Measurements from ENCODE around the gene MLXIP.
A peak's percentile ranks its signal among the peaks of the same experiment; 100 is the strongest.

Gene MLXIP

DNA sequence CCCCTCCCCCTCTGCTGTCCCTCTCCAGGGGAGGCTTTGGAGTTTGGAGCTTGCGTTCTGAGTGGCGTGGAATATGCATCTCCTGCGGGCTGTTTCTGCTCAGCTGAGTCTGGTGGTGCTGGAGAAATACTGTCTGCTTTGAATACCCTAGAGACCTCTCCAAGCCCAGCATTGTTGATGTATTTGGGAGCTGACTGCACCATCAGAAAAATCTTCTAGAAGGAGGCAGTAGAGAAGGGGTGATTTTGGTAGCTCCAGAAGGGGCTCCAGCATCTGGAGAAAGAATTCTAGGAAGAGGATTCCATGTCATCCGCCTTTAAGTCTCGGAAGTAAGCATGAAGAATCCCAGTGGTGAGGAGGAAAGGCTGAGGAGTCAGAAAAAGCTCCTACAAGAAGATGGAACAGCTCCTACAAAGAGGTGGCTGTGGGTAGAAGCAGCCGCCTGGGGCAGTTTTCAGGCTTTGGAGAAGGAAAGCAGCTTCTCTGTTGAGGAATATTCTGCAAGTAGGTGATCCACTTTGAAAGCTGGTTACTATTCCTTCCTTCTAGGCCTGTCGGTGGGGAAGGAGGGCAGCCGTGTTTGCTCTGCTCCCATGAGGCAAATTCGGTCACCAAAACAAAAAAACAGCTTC lies 9.7 kb downstream of the MLXIP start:
- no peaks in the 10 kb centered on the region for H3K9me3 ChIP-seq (ENCODE audit: control insufficient read depth in 1 of 2, low read length in 2 of 2)
- peak overlapping the region in 1 of 2 donors; percentile 18 for H3K4me3 ChIP-seq (ENCODE audit: low read depth in 1 of 2, low read length in 2 of 2)
- peak overlapping the region; percentile 2 for H3K27ac ChIP-seq (ENCODE audit: low read length)
- H3K4me1 ChIP-seq (ENCODE audit: control insufficient read depth in 1 of 2, insufficient read depth in 2 of 2, low read length in 2 of 2), result peaks cover 28 to 81% of the 10 kb centered on the region in 2 donors
- no peaks in the 10 kb centered on the region for H3K27me3 ChIP-seq (ENCODE audit: low read depth, low read length)
- H3K36me3 ChIP-seq (ENCODE audit: control insufficient read depth in 1 of 2, insufficient read depth in 2 of 2, low read length in 2 of 2), result peaks cover 3 to 14% of the 10 kb centered on the region in 2 donors

DNA sequence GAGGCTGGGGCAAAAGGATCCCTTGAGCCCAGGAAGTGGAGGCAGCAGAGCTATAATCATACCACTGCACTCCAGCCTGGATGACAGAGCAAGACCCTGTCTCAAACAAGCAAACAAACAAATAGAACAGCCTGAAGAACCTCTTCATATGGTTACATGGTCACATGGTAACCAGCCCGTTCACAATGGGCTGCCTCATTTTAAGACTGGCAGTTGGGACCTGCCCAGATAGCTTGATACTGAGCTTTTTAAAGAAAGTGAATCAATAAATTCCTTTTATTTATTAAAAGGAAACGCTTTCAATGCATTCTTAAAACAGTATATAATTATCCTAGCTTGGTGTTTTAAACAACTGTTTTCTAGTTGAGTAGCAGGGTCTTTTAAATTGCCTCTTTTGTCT lies 10.5 kb downstream of the MLXIP start:
- Histone ChIP-seq H3K36me3 (ENCODE audit: control insufficient read depth in 1 of 2, insufficient read depth in 2 of 2, low read length in 2 of 2) (peaks cover 3 to 8% of the 10 kb centered on the region in 2 donors), H3K27ac (ENCODE audit: low read length) (peak overlapping the region; percentile 43), H3K27me3 (ENCODE audit: low read depth, low read length) (no peaks in the 10 kb centered on the region), H3K4me1 (ENCODE audit: control insufficient read depth in 1 of 2, insufficient read depth in 2 of 2, low read length in 2 of 2) (peaks cover 28 to 74% of the 10 kb centered on the region in 2 donors), H3K9me3 (ENCODE audit: control insufficient read depth in 1 of 2, low read length in 2 of 2) (no peaks in the 10 kb centered on the region), H3K4me3 (ENCODE audit: low read depth in 1 of 2, low read length in 2 of 2) (no peak overlapping the region)

DNA sequence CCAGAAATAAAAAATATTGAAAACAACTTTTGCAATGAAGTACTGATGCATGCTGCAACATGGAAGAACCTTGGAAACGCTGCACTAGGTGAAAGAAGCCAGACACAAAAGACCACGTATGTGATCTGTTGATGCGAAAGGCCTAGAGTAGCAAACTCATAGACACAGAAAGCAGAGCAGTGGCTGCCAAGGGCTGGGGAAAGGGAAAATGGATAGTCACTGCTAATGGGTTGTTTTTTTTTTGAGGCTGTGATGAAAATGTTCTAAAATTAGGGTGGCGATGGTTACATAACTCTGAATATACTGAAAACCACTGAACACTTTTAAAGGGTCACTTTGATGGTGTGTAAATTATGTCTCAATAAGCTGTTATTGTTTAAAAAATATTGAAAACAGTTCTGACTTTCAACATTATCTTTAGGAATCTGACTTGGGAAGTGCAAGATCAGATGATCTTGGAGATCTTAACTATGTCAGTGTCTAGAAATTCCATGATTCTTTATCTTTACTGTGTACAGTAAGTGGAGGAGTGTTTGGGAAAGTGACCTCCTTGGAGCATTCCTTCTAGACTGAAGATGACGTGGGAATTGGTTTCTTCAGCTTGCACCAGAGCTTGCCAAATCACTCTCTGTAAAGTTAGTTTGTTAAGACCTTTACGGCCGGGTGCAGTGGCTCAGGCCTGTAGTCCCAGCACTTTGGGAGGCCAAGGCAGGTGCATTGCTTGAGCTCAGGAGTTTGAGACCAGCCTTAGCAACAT lies 12.4 kb downstream of the MLXIP start:
- H3K9me3 ChIP-seq (ENCODE audit: control insufficient read depth in 1 of 2, low read length in 2 of 2), result no peaks in the 10 kb centered on the region
- H3K36me3 ChIP-seq (ENCODE audit: control insufficient read depth in 1 of 2, insufficient read depth in 2 of 2, low read length in 2 of 2), result peaks cover 0 to 1% of the 10 kb centered on the region in 2 donors
- H3K4me3 ChIP-seq (ENCODE audit: low read depth in 1 of 2, low read length in 2 of 2), result peak overlapping the region in 1 of 2 donors; percentile 26
- H3K27ac ChIP-seq (ENCODE audit: low read length), result peak overlapping the region; percentile 83
- peaks cover 23 to 76% of the 10 kb centered on the region in 2 donors for H3K4me1 ChIP-seq (ENCODE audit: control insufficient read depth in 1 of 2, insufficient read depth in 2 of 2, low read length in 2 of 2)
- H3K27me3 ChIP-seq (ENCODE audit: low read depth, low read length), result no peaks in the 10 kb centered on the region

DNA sequence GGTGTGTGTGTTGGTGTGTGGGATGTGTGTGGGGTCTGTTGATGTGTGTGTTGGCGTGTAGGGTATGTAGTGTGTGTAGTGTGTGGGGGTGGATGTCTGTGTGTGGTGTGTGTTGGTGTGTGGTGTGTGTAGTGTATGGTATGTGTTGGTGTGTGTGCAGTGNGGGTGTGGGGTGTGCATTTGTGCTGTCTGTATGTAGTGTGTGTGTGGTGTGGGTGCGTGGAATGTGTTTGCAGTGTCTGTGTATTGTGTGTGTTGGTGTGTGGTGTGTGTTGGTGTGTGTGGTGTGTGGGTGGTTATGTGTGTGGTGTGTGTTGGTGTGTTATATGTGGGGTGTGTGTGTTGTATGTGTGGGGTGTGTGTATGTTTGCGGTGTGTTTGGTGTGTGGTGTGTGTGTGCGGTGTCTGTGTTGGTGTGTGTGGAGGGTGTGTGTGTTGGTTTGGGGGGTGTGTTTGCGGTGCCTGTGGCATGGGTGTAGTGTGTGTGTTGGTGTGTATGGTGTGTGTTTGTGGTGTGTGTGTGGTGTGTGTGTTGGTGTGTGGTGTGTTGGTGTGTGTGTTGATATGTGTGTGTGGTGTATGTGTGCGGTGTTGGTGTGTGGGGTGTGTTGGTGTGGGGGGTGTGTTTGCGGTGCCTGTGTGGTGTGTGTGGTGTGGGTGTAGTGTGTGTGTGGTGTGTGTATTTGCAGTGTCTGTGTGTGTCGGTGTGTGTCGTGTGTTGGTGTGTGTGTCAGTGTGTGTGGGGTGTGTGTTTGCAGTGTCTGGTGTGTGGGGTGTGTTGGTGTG lies 14.7 kb downstream of the MLXIP start:
- Histone ChIP-seq H3K4me3 (ENCODE audit: low read depth in 1 of 2, low read length in 2 of 2) (no peak overlapping the region), H3K27ac (ENCODE audit: low read length) (peak overlapping the region; percentile 50), H3K4me1 (ENCODE audit: control insufficient read depth in 1 of 2, insufficient read depth in 2 of 2, low read length in 2 of 2) (peaks cover 11 to 75% of the 10 kb centered on the region in 2 donors), H3K27me3 (ENCODE audit: low read depth, low read length) (no peaks in the 10 kb centered on the region), H3K36me3 (ENCODE audit: control insufficient read depth in 1 of 2, insufficient read depth in 2 of 2, low read length in 2 of 2) (no peaks in the 10 kb centered on the region), H3K9me3 (ENCODE audit: control insufficient read depth in 1 of 2, low read length in 2 of 2) (no peaks in the 10 kb centered on the region)

DNA sequence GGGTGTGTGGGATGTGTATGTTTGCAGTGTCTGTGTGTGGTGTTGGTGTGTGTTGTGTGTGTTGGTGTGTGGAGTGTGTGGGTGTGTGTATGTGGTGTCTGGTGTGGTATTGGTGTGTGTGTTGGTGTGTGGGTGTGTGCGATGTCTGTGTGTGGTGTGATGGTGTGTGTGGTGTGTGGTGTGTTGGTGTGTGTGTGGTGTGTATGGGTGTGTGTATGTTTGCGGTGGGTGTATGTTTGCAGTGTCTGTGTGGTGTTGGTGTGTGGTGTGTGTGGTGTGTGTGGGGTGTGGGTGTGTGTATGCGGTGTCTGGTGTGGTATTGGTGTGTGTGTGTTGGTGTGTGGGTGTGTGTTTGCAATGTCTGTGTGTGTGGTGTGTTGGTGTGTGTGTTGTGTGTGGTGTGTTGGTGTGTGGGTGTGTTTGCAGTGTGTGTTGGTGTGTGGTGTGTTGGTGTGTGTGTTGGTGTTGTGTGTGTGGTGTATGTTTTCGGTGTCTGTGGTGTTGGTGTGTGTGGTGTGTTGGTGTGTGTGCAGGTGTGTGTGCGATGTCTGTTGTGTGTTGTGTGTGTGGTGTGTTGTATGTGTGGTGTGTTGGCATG lies 15.7 kb downstream of the MLXIP start:
- Histone ChIP-seq H3K4me1 (ENCODE audit: control insufficient read depth in 1 of 2, insufficient read depth in 2 of 2, low read length in 2 of 2) (peaks cover 16 to 75% of the 10 kb centered on the region in 2 donors), H3K36me3 (ENCODE audit: control insufficient read depth in 1 of 2, insufficient read depth in 2 of 2, low read length in 2 of 2) (no peaks in the 10 kb centered on the region)

DNA sequence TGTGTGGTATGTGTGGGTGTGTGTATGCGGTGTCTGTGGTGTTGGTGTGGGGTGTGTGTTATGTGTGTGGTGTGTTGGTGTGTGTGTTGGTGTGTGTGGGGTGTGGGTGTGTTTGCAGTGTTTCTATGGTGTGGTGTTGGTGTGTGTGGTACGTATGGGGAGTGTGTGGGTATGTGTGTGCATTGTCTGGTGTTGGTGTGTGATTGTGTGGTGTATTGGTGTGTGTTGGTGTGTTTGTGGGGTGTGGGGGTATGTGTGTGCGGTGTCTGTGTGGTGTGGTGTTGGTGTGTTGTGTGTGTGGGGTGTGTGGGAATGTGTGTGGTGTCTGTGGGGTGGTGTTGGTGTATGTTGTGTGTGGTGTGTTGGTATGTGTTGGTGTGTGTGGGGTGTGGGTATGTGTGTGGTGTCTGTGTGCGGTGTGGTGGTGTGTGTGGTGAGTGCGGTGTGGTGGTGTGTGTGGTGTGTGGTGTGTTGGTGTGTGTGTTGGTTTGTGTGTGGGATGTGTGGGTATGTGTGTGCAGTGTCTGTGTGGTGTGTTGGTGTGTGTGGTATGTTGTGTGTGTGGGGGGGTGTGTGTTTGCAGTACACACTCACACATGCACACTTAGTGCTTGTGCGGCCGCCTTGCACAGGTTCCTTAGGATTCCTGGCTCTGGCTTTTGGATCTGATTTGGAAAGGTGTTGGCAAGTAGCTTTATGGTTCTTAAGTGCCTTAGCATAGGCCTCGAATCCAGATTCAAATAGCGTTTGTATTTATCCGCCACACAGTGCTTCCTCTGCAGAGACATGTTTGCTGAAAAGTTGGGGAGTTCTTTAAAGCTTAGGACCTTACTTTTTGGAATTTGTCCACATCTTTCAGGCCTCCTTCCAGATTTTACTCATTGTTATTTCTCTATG lies 16.4 kb downstream of the MLXIP start:
- Histone ChIP-seq H3K27me3 (ENCODE audit: low read depth, low read length) (no peaks in the 10 kb centered on the region), H3K4me3 (ENCODE audit: low read depth in 1 of 2, low read length in 2 of 2) (no peak overlapping the region), H3K9me3 (ENCODE audit: control insufficient read depth in 1 of 2, low read length in 2 of 2) (no peaks in the 10 kb centered on the region), H3K36me3 (ENCODE audit: control insufficient read depth in 1 of 2, insufficient read depth in 2 of 2, low read length in 2 of 2) (no peaks in the 10 kb centered on the region), H3K27ac (ENCODE audit: low read length) (no peak overlapping the region), H3K4me1 (ENCODE audit: control insufficient read depth in 1 of 2, insufficient read depth in 2 of 2, low read length in 2 of 2) (peaks cover 23 to 76% of the 10 kb centered on the region in 2 donors)

More for the DNA sequence above, 15.7 kb downstream of the MLXIP start:
- no peaks in the 10 kb centered on the region for H3K27me3 ChIP-seq (ENCODE audit: low read depth, low read length)
- H3K9me3 ChIP-seq (ENCODE audit: control insufficient read depth in 1 of 2, low read length in 2 of 2), result no peaks in the 10 kb centered on the region
- no peak overlapping the region for H3K4me3 ChIP-seq (ENCODE audit: low read depth in 1 of 2, low read length in 2 of 2)
- H3K27ac ChIP-seq (ENCODE audit: low read length), result no peak overlapping the region

DNA sequence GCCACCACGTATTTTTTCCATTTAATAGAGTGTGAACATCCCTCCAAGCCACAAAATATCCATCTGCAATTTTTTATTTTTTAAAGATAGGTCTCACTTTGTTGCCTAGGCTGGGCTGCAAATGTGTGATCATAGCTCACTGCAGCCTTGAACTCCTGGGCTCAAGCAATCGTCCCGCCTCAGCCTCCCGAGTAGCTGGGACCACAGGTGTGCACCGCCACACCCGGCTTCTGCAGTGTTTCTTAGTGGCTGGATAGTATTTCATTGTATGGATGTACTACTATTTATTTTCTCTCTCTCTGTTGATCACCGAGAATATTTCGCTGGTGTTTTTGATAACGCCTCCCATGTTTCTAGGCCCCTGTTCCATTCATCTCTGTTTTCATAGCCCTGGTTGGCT lies 17.5 kb downstream of the MLXIP start:
- Histone ChIP-seq H3K27ac (ENCODE audit: low read length) (peak overlapping the region; percentile 46), H3K4me1 (ENCODE audit: control insufficient read depth in 1 of 2, insufficient read depth in 2 of 2, low read length in 2 of 2) (peaks cover 29 to 78% of the 10 kb centered on the region in 2 donors), H3K27me3 (ENCODE audit: low read depth, low read length) (no peaks in the 10 kb centered on the region), H3K36me3 (ENCODE audit: control insufficient read depth in 1 of 2, insufficient read depth in 2 of 2, low read length in 2 of 2) (no peaks in the 10 kb centered on the region), H3K9me3 (ENCODE audit: control insufficient read depth in 1 of 2, low read length in 2 of 2) (no peaks in the 10 kb centered on the region), H3K4me3 (ENCODE audit: low read depth in 1 of 2, low read length in 2 of 2) (peak overlapping the region in 1 of 2 donors; percentile 43)

DNA sequence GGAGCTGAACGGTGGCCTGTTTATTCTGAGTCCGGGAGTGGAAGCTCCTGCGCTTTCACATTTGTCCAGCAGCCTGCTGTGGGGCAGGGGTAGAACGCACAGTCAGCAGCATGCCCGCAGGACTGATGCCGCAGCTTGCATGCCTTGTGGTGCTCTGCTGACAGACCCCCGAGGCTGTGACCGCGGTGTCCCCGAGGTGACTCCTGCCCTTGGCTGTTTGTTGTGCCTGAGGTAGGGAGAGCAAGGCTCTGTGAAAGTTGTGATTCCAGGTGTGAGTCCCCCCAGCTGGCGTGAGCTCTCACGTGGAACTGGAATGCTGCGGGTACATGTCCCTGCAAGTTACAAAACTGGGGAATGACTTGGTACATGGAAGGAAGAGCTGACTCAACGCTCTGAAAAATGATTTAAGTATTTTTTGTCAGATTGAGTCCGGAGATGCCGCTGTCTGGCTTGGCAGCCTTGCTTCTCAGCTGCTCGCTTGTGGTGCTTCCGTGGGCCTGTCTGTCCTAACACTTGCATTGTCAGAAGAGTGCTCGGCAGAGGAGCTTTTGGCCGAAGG lies 18.1 kb downstream of the MLXIP start:
- no peaks in the 10 kb centered on the region for H3K9me3 ChIP-seq (ENCODE audit: control insufficient read depth in 1 of 2, low read length in 2 of 2)
- peaks cover 31 to 74% of the 10 kb centered on the region in 2 donors for H3K4me1 ChIP-seq (ENCODE audit: control insufficient read depth in 1 of 2, insufficient read depth in 2 of 2, low read length in 2 of 2)
- peak overlapping the region; percentile 46 for H3K27ac ChIP-seq (ENCODE audit: low read length)
- H3K27me3 ChIP-seq (ENCODE audit: low read depth, low read length), result no peaks in the 10 kb centered on the region
- no peaks in the 10 kb centered on the region for H3K36me3 ChIP-seq (ENCODE audit: control insufficient read depth in 1 of 2, insufficient read depth in 2 of 2, low read length in 2 of 2)
- H3K4me3 ChIP-seq (ENCODE audit: low read depth in 1 of 2, low read length in 2 of 2), result peak overlapping the region in 1 of 2 donors; percentile 43

DNA sequence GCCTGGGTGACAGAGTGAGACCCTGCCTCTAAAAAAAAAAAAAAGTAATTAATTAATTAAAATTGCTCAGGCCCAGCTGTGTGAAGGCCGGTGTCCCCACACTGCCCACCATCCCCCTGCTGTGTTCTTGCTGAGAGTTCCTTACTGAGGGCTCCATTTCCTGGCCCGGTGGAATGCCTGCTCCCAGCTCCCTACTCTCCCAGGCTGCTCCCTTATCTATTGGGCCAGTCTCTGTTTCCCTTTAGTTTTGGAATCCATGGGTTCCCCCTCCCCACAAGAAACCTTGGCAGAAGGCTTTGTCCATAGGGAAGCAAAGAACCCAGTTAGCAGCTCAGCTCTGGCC lies 19.0 kb downstream of the MLXIP start:
- Histone ChIP-seq H3K27ac (ENCODE audit: low read length) (peak overlapping the region; percentile 85), H3K4me1 (ENCODE audit: control insufficient read depth in 1 of 2, insufficient read depth in 2 of 2, low read length in 2 of 2) (peaks cover 29 to 70% of the 10 kb centered on the region in 2 donors), H3K9me3 (ENCODE audit: control insufficient read depth in 1 of 2, low read length in 2 of 2) (no peaks in the 10 kb centered on the region), H3K4me3 (ENCODE audit: low read depth in 1 of 2, low read length in 2 of 2) (peak overlapping the region in 1 of 2 donors; percentile 39), H3K36me3 (ENCODE audit: control insufficient read depth in 1 of 2, insufficient read depth in 2 of 2, low read length in 2 of 2) (no peaks in the 10 kb centered on the region), H3K27me3 (ENCODE audit: low read depth, low read length) (no peaks in the 10 kb centered on the region)
